Measurements from ENCODE around the gene LY6G5C.

GRCh38 chr6:31651602-31652191 is 29.2 kb downstream of the LY6G5C start:
- TF ChIP-seq, protein P1, sequence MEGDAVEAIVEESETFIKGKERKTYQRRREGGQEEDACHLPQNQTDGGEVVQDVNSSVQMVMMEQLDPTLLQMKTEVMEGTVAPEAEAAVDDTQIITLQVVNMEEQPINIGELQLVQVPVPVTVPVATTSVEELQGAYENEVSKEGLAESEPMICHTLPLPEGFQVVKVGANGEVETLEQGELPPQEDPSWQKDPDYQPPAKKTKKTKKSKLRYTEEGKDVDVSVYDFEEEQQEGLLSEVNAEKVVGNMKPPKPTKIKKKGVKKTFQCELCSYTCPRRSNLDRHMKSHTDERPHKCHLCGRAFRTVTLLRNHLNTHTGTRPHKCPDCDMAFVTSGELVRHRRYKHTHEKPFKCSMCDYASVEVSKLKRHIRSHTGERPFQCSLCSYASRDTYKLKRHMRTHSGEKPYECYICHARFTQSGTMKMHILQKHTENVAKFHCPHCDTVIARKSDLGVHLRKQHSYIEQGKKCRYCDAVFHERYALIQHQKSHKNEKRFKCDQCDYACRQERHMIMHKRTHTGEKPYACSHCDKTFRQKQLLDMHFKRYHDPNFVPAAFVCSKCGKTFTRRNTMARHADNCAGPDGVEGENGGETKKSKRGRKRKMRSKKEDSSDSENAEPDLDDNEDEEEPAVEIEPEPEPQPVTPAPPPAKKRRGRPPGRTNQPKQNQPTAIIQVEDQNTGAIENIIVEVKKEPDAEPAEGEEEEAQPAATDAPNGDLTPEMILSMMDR (IDR thresholded peaks at IDR 0.05 in 8 of 11, conservative IDR thresholded peaks at IDR 0.05 in 3 of 11): no peak
- no peak for TF ChIP-seq POLR2AphosphoS5 (IDR thresholded peaks at IDR 0.05)

All from spleen (tissue), 7 donors.